Prostate gland (tissue), 2 donors: Measurements from ENCODE around the gene PRMT7.

Experiments
- POLR2A ChIP-seq: fragments of 450-650 bp; IDR thresholded peaks from one replicate; pipeline ENCODE4 v1.6.1; 2016; ENCODE audit warnings: antibody characterized with exemption, mild to moderate bottlenecking
- POLR2AphosphoS5 ChIP-seq: sonication (generic); formaldehyde crosslinking; IDR thresholded peaks from one replicate; pipeline ENCODE4 v1.6.1; 2017; ENCODE audit warnings: antibody characterized with exemption
- TF ChIP-seq, protein P1 (sequence below), 4 experiments: fragments of 200-600 bp in 2 of 4; fragments of 450-650 bp in 2 of 4; sonication (generic) in 2 of 4; IDR thresholded peaks; 1 replicate in 3 of 4; 2 replicates in 1 of 4; pipeline ENCODE4 v1.5.1; 2016 to 2019; ENCODE audit warnings: antibody characterized with exemption in 4 of 4, mild to moderate bottlenecking in 2 of 4, moderate library complexity in 2 of 4

DNA sequence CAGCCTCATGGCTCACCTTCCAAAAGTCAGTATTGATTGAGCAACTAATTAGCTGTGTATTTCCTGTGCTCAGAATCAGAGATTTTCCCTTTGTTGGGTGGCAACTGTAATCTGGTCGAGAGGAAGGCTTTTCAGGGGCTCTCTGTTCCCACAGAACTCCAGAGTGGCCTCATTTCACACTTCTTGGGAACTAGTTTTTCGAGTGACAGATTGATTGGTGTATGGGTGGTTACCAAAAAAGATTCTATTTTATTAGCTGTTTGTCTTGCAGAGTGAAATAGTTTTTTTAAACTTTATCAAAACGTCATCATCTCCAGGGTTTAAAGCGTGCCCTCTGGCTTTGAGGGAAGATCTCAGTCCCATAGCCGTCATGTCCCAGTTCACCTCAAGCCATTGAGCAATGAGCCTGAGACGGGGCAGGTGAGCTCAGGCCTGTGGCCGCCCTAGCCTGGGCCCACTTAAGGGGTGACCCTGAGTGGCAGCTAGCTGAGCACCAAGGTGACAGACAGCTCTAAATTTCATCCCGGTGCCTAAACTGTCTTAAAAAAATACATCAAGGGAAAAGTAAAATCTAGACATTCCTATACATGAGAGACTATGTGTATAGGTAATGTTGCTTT is 84.5 kb downstream of the PRMT7 start:
- TF ChIP-seq, protein P1, sequence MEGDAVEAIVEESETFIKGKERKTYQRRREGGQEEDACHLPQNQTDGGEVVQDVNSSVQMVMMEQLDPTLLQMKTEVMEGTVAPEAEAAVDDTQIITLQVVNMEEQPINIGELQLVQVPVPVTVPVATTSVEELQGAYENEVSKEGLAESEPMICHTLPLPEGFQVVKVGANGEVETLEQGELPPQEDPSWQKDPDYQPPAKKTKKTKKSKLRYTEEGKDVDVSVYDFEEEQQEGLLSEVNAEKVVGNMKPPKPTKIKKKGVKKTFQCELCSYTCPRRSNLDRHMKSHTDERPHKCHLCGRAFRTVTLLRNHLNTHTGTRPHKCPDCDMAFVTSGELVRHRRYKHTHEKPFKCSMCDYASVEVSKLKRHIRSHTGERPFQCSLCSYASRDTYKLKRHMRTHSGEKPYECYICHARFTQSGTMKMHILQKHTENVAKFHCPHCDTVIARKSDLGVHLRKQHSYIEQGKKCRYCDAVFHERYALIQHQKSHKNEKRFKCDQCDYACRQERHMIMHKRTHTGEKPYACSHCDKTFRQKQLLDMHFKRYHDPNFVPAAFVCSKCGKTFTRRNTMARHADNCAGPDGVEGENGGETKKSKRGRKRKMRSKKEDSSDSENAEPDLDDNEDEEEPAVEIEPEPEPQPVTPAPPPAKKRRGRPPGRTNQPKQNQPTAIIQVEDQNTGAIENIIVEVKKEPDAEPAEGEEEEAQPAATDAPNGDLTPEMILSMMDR (IDR thresholded peaks at IDR 0.05) = no peak
- TF ChIP-seq POLR2A = no peak
- no peak for TF ChIP-seq POLR2AphosphoS5
